SK-N-SH (cell line): ENCODE measurements around the gene RASGRF2. TPM values are rescaled to one million over a fixed set of nuclear protein-coding genes. Genes with fewer than 3 reads are reported as not detected.

Experiments
- CTCF ChIA-PET: fragments of 300-600, 350-600 bp; formaldehyde crosslinking; extraction: SDS; loops from one replicate; lab custom pipeline; 2021; lab: Yijun Ruan, JAX
- POLR2A ChIA-PET: fragments of 350-600 bp; sonication (Branson Sonifier 250); formaldehyde crosslinking; extraction: SDS; loops from one replicate; lab custom pipeline; 2020; ENCODE audit warnings: antibody characterized with exemption, inconsistent platforms; lab: Yijun Ruan, JAX
- DNase-seq: peaks from one replicate; pipeline ENCODE4 v3.0.0; 2012
- H2AFZ ChIP-seq: fragments of 200-600 bp; sonication (generic); 2 replicates; pipeline ENCODE4 v1.8.1; 2016; ENCODE audit warnings: antibody characterized with exemption, mild to moderate bottlenecking, low read depth
- H3F3A ChIP-seq: fragments of 200-600 bp; sonication (generic); replicated peaks from 2 replicates; pipeline ENCODE3; 2016; ENCODE audit warnings: antibody characterized with exemption, mild to moderate bottlenecking; ENCODE audit not compliant: insufficient read depth
- H3K27ac ChIP-seq, 2 experiments: fragments of 200-500 bp in 1 of 2; fragments of 200-600 bp in 1 of 2; sonication (Bioruptor generic) in 1 of 2; sonication (generic), shearing (Covaris generic) in 1 of 2; 2 replicates each; pipeline versions ENCODE4 v1.5.1 to v1.6.1; 2014 to 2016; ENCODE audit warnings: low read depth in 2 of 2, inconsistent platforms in 1 of 2, low read length in 1 of 2, mild to moderate bottlenecking in 1 of 2, mixed read lengths in 1 of 2
- H3K27me3 ChIP-seq: fragments of 200-600 bp; sonication (generic), shearing (Covaris generic); 2 replicates; pipeline ENCODE4 v1.6.1; 2016; ENCODE audit warnings: mixed run types; ENCODE audit not compliant: insufficient read depth
- H3K36me3 ChIP-seq, 2 experiments: fragments of 200-500 bp in 1 of 2; fragments of 200-600 bp in 1 of 2; sonication (Bioruptor generic) in 1 of 2; sonication (generic) in 1 of 2; replicated peaks in 1 of 2; 2 replicates each; pipeline versions ENCODE3 to v1.5.1; 2014 to 2016; ENCODE audit warnings: low read length in 1 of 2, mild to moderate bottlenecking in 1 of 2; ENCODE audit not compliant: insufficient read depth in 2 of 2, control insufficient read depth in 1 of 2
- H3K4me1 ChIP-seq, 2 experiments: fragments of 200-500 bp in 1 of 2; fragments of 200-600 bp in 1 of 2; sonication (Bioruptor generic) in 1 of 2; sonication (generic), shearing (Covaris generic) in 1 of 2; 2 replicates each; pipeline versions ENCODE4 v1.5.1 to v1.6.1; 2014 to 2016; ENCODE audit warnings: low read depth in 1 of 2, low read length in 1 of 2, mixed run types in 1 of 2; ENCODE audit not compliant: insufficient read depth in 2 of 2, control insufficient read depth in 1 of 2
- H3K4me2 ChIP-seq: fragments of 200-600 bp; sonication (generic), shearing (Covaris generic); 2 replicates; pipeline ENCODE4 v1.6.1; 2017; ENCODE audit warnings: mixed run types
- H3K4me3 ChIP-seq, 2 experiments: fragments of 200-500 bp in 1 of 2; fragments of 200-600 bp in 1 of 2; sonication (Bioruptor generic) in 1 of 2; sonication (generic), shearing (Covaris generic) in 1 of 2; 2 replicates each; pipeline versions ENCODE4 v1.5.1 to v1.8.1; 2014 to 2016; ENCODE audit warnings: low read depth in 2 of 2, inconsistent platforms in 1 of 2, low read length in 1 of 2, mild to moderate bottlenecking in 1 of 2, mixed read lengths in 1 of 2, moderate library complexity in 1 of 2
- H3K79me2 ChIP-seq: fragments of 200-600 bp; sonication (generic); 2 replicates; pipeline ENCODE4 v1.8.1; 2017; ENCODE audit warnings: mild to moderate bottlenecking; ENCODE audit not compliant: insufficient read depth
- H3K9ac ChIP-seq: fragments of 200-600 bp; sonication (generic); 2 replicates; pipeline ENCODE4 v1.6.1; 2017; ENCODE audit warnings: mixed run types
- H3K9me2 ChIP-seq: fragments of 200-600 bp; sonication (generic); 2 replicates; pipeline ENCODE4 v1.6.1; 2017; ENCODE audit warnings: mixed run types
- H3K9me3 ChIP-seq: fragments of 200-600 bp; sonication (generic); 2 replicates; pipeline ENCODE4 v1.6.1; 2017; ENCODE audit warnings: mixed run types, mild to moderate bottlenecking, moderate library complexity
- H4K20me1 ChIP-seq: fragments of 200-600 bp; sonication (generic); 2 replicates; pipeline ENCODE4 v1.6.1; 2017; ENCODE audit warnings: mild to moderate bottlenecking, mixed run types; ENCODE audit not compliant: insufficient read depth
- CHD2 ChIP-seq: fragments of 150-350 bp; IDR thresholded peaks from 2 replicates; pipeline ENCODE4 v1.6.1; 2018; ENCODE audit warnings: low read length; ENCODE audit not compliant: partially characterized antibody
- CTCF ChIP-seq: fragments of 200-600 bp; sonication (generic); IDR thresholded peaks from 2 replicates; pipeline ENCODE4 v1.6.1; 2017; ENCODE audit warnings: antibody characterized with exemption, mild to moderate bottlenecking, moderate library complexity
- EZH2phosphoT487 ChIP-seq: fragments of 200-600 bp; sonication (generic); IDR thresholded peaks from 2 replicates; pipeline ENCODE4 v1.6.1; 2017; ENCODE audit warnings: low read depth, mixed run types, mild to moderate bottlenecking, antibody characterized with exemption, moderate library complexity, borderline replicate concordance
- FOSL2 ChIP-seq: IDR thresholded peaks from 2 replicates; pipeline ENCODE4 v1.4.0; 2012; ENCODE audit warnings: low read depth, mild to moderate bottlenecking, moderate library complexity, borderline replicate concordance
- FOXJ3 ChIP-seq: sonication (generic); formaldehyde crosslinking; IDR thresholded peaks from 2 replicates; pipeline ENCODE4 v1.5.1; 2020; ENCODE audit warnings: mild to moderate bottlenecking, missing genetic modification reagents
- GATA2 ChIP-seq: sonication (generic); formaldehyde crosslinking; IDR thresholded peaks from 2 replicates; pipeline ENCODE4 v1.5.0; 2020; ENCODE audit warnings: mild to moderate bottlenecking, missing genetic modification reagents
- IRF3 ChIP-seq: fragments of 150-350 bp; IDR thresholded peaks from 2 replicates; pipeline ENCODE4 v1.6.1; 2016; ENCODE audit warnings: mild to moderate bottlenecking, low read depth, low read length
- MAX ChIP-seq: IDR thresholded peaks from 2 replicates; pipeline ENCODE4 v1.4.0; 2012; ENCODE audit warnings: low read depth
- MEF2A ChIP-seq: IDR thresholded peaks from 2 replicates; pipeline ENCODE4 v1.4.0; 2012; ENCODE audit warnings: low read depth, borderline replicate concordance
- NFIC ChIP-seq: IDR thresholded peaks from 2 replicates; pipeline ENCODE4 v1.4.0; 2012; ENCODE audit warnings: borderline replicate concordance
- RFX5 ChIP-seq: IDR thresholded peaks from 2 replicates; pipeline ENCODE4 v1.6.1; 2012; ENCODE audit warnings: mild to moderate bottlenecking, improper control_type of control experiment, low read length
- TEAD4 ChIP-seq: IDR thresholded peaks from 2 replicates; pipeline ENCODE4 v1.4.0; 2012; ENCODE audit warnings: mild to moderate bottlenecking, borderline replicate concordance; ENCODE audit not compliant: insufficient read depth
- USF2 ChIP-seq: fragments of 150-350 bp; IDR thresholded peaks from 2 replicates; pipeline ENCODE4 v1.6.1; 2017; ENCODE audit warnings: antibody characterized with exemption, low read length, low read depth, borderline replicate concordance
- ZBTB33 ChIP-seq: IDR thresholded peaks from 2 replicates; pipeline ENCODE4 v1.4.0; 2012; ENCODE audit warnings: low read depth, borderline replicate concordance
- WGBS: methylation state at CpG from one replicate; pipeline ENCODE4 v1.1.6; 2017; ENCODE audit warnings: low lambda C conversion rate; 5-methylcytosine and 5-hydroxymethylcytosine counted together
- polyA plus RNA-seq, 3 experiments: library from polyadenylated mRNA; depleted of rRNA; stranded (reverse); fragments of >200 nt; gene quantifications; 2 replicates each; pipeline ENCODE4 v1.2.3, GENCODE V29; 2012

Gene RASGRF2
- polyA plus RNA-seq, 1 of the 3 experiments (the other 2 are of a cell fraction): under 0.01 TPM

- no peaks in the 10 kb centered on the region for H3F3A ChIP-seq
- DNase-seq: no peak
- no peaks in the 10 kb centered on the region for H3K9me3 ChIP-seq
- no peaks in the 10 kb centered on the region for H3K27me3 ChIP-seq
- no peak for TF ChIP-seq ZBTB33
- no peak for TF ChIP-seq RFX5
- TF ChIP-seq USF2: no peak
- no peak for TF ChIP-seq FOXJ3 (CRISPR knock-in tag)
- no peak for TF ChIP-seq CHD2
- TF ChIP-seq TEAD4: no peak
- TF ChIP-seq NFIC: no peak
- no peak for TF ChIP-seq IRF3
- ChIA-PET POLR2A (no interaction called here), CTCF (no interaction called here)
- H3K4me2 ChIP-seq: no peak overlapping the region
- no peaks in the 10 kb centered on the region for H4K20me1 ChIP-seq
- H3K79me2 ChIP-seq: no peaks in the 10 kb centered on the region
- no peak overlapping the region for H2AFZ ChIP-seq
- H3K36me3 ChIP-seq: no peaks in the 10 kb centered on the region
- no peaks in the 10 kb centered on the region for H3K4me1 ChIP-seq
- no peak overlapping the region for H3K27ac ChIP-seq
- no peak overlapping the region for H3K4me3 ChIP-seq
- no peaks in the 10 kb centered on the region for H3K9me2 ChIP-seq
- no peak overlapping the region for H3K9ac ChIP-seq
These were observed 46.1 kb downstream of the RASGRF2 start for GRCh38 chr5:81006231-81006630.

GRCh38 chr5:81006947-81007636 lies 46.9 kb downstream of the RASGRF2 start:
- WGBS: 69% methylated on average over 8 of the region's 8 CpGs
- CTCF ChIA-PET: no interaction called here
- H3K79me2 ChIP-seq: no peaks in the 10 kb centered on the region
- no peak for DNase-seq
- H3F3A ChIP-seq: no peaks in the 10 kb centered on the region
- no peak overlapping the region for H3K9ac ChIP-seq
- H3K9me3 ChIP-seq: no peaks in the 10 kb centered on the region
- no peak overlapping the region for H3K4me3 ChIP-seq
- POLR2A ChIA-PET: no interaction called here
- no peaks in the 10 kb centered on the region for H3K27me3 ChIP-seq
- no peak overlapping the region for H3K4me2 ChIP-seq
- TF ChIP-seq CHD2 (no peak), FOSL2 (no peak), GATA2 (CRISPR knock-in tag) (no peak), MAX (no peak), MEF2A (no peak), EZH2phosphoT487 (no peak), CTCF (no peak)
- TF ChIP-seq, all 33 proteins: peak for 0
- no peaks in the 10 kb centered on the region for H3K9me2 ChIP-seq
- no peaks in the 10 kb centered on the region for H4K20me1 ChIP-seq
- H2AFZ ChIP-seq: no peak overlapping the region
- H3K27ac ChIP-seq: no peak overlapping the region
- H3K4me1 ChIP-seq: no peaks in the 10 kb centered on the region
- no peaks in the 10 kb centered on the region for H3K36me3 ChIP-seq
